LNCaP clone FGC (cell line): Measurements from ENCODE around the gene ZFP62.

ENCODE experiments used
- DNase-seq: peaks from one replicate; pipeline ENCODE4 v3.0.0-alpha.2; 2011; ENCODE audit warnings: low read depth
- H3K4me3 ChIP-seq: 2 replicates; pipeline ENCODE4 v1.5.1; 2011; ENCODE audit warnings: mild to moderate bottlenecking, low read depth, low read length, control low read depth
- TF ChIP-seq, protein P1 (sequence below): IDR thresholded peaks from 2 replicates; pipeline ENCODE4 v1.5.1; 2012; ENCODE audit warnings: mild to moderate bottlenecking; ENCODE audit not compliant: control insufficient read depth, insufficient read depth; ENCODE audit errors: extremely low read depth

Gene ZFP62

DNA sequence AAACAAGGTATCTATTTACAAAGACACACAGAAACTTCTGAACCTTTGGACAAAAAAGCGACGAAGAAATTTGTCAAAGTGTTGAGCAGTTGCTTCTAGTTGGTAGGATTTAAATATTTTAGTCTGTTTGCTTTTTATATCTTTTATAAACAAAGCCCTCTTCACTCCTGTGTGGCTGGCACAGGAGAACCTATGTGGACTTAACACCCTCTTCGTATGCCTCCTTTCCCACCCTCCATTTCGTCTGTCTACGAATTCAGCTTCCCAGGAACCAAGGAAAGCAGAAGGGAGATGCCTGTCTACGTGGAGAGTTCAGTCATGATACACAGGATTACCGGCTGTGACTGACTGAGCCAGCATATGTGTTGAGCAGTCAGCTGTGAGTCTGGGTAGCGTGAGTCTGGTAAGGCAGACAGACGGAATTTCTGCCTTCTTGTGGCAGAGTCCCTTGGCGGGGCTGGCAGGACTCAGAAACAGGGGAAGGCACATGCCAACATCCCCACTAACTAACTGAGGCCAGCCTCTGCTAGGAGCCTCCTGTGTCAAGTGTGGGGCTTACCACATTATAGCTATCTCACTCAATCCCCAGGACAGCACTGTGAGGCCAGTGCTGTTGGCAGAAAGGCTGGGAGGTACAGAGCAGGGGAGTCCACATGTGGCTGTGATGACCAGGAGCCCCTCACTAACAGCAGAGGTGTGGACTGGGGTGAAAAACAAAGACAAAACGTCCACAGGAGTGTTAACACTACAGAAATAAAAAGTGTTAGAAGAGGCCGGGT is 13.9 kb upstream of the ZFP62 start:
- TF ChIP-seq, protein P1, sequence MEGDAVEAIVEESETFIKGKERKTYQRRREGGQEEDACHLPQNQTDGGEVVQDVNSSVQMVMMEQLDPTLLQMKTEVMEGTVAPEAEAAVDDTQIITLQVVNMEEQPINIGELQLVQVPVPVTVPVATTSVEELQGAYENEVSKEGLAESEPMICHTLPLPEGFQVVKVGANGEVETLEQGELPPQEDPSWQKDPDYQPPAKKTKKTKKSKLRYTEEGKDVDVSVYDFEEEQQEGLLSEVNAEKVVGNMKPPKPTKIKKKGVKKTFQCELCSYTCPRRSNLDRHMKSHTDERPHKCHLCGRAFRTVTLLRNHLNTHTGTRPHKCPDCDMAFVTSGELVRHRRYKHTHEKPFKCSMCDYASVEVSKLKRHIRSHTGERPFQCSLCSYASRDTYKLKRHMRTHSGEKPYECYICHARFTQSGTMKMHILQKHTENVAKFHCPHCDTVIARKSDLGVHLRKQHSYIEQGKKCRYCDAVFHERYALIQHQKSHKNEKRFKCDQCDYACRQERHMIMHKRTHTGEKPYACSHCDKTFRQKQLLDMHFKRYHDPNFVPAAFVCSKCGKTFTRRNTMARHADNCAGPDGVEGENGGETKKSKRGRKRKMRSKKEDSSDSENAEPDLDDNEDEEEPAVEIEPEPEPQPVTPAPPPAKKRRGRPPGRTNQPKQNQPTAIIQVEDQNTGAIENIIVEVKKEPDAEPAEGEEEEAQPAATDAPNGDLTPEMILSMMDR, result no peak
- H3K4me3 ChIP-seq, result no peak overlapping the region
- no peak for DNase-seq

DNA sequence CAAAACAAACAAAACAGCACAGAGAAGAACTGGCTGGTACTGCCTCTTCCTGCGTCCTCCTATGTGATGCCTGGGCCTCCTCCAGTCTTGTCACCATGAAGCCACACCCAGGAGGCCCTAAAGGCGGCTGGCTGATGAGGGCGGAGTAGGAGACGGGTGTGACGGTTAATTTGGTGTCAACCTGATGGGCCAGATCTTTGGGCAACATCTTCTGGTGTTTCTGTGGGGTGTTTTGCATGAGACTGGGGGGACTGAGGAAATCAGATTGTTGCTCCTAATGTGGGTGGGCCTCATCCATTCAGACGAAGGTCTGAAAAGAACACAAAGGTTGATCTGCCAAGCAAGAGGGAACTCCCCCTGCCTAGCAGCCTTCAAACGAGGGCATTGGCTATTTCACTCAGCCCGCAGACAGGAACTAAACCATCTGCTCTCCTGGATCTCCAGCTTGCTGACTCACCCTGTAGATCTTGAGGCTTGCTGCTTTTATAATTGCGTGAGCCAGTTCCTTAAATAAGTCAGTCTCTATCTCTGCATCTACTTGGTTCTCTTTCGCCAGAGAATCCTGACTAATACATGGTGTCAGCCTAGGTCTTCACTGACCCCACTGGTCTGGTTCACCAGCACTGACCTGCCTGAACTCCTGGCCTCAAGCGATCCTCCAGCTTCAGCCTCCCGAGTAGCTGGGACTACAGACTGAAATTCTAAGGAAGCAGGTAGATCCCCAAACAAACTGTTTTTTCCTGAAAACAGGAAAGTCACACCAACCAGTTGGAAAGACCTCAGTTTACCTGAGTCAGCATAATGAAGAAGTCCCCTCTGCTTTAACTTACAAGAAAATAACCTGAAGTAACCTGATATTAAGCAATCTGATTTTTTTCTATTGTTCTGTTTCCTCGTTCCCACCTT is 12.8 kb upstream of the ZFP62 start:
- H3K4me3 ChIP-seq, result no peak overlapping the region
- TF ChIP-seq, protein P1, result no peak
- peak; percentile 34 for DNase-seq

DNA sequence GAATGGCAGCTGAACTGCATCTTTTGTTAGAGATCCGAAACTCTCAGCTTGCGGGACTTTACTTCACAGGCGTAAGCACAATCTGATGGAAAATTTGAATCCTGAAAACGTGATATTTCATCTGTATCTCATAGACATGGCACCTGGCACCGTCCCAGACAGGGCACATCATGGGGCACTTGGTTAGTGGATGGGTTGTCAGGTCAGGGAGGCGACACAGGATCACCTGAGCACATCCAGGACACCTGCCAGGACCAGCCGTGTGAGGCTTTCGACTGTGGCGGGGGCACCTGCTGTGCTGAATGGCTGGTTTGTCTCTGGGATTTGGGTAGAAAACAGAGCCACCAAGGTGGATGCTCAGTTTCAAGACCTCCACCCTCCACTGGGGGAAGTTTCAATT is 11.3 kb upstream of the ZFP62 start:
- H3K4me3 ChIP-seq, result no peak overlapping the region
- no peak for DNase-seq
- TF ChIP-seq, protein P1, result no peak

DNA sequence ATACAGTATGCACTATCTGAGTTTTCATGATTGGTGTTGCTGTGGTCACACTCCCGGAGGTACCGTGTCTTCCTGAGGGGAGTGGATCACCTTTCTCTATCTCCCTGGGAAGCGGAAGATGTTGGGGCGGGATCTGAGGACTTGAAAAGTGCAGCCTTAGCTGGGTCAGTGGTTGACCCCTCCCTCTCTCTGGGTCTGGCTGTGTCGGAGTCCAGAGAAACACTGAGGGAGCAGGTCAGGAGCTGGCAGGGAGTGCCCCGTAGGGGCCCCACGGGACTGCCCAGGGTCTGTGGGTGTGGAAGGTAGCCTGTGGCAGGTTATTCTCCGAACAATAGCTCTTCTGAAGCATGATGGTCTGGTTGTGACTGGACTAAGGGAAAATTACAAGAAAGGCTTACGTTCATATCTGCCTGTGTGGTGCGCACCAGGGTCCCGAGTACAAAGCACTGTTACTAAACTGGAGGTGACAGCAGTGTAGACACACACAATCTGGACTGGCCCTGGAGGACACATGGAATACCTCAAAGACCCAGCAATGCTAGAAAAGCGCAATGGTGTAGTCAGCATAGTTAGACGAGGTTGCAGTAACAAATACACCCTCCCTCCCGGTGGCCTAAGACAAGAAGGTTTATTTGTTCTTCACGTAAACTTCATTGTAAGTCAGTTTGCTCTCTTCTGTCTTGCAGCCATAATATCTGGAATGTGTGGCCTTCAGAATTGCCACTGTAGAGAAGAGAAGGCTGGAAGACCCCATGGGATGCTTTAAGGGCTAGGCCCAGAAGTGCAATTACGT is 9.4 kb upstream of the ZFP62 start:
- no peak for DNase-seq
- TF ChIP-seq, protein P1, result no peak
- no peak overlapping the region for H3K4me3 ChIP-seq

DNA sequence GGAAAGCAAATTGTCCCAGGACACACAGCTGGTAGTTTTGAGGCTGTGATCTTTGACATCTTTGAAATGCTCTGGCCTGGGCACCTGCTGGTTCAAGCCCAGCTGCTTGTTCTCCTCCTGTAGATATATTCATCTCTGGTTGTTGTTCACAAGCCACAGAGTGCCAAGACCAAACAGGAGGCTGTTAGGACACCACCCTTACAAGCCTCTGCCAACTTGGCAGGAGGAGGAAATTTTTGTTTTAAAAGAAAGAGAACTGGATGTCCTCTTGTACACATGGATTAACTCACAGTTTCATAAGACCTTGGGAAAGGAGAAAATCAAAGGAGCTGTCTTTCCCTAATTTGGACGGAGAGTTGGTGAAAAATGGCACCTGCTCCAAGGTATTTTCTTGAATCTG is 8.5 kb upstream of the ZFP62 start:
- peak; percentile 25 for DNase-seq
- H3K4me3 ChIP-seq, result no peak overlapping the region
- TF ChIP-seq, protein P1, result no peak

DNA sequence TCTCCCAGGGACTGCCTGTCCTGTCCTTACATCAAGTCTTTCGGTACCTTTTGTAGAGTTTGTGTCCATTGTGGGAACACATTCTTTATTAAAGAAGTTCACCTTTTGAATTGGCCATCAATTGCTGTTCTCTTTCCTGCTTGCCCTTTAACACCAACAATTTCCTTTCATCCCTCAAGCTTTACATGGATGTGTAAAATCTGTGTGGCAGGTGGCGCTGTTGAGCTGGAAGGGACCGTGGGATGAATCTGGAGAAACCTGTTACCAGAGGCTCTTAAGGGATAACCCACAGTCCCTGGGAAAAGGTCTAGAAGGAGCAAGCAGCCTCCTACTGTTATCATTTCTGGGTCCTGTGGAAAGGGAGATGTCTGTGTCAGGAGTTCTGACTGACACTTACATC is 7.9 kb upstream of the ZFP62 start:
- peak; percentile 81 for DNase-seq
- H3K4me3 ChIP-seq, result no peak overlapping the region
- TF ChIP-seq, protein P1, result peak; percentile 96
